Central memory CD8-positive, alpha-beta T cell (primary cell): ENCODE measurements around the gene RNF121.

Experiments
- ATAC-seq: fragments of 150-1000 bp; cut with Tn5 transposase; replicated peaks from 2 replicates; pipeline ENCODE4 v1.10.0; 2022; ENCODE audit warnings: mild to moderate bottlenecking, moderate FRiP score, moderate number of reproducible peaks; ENCODE audit not compliant: poor library complexity, severe bottlenecking; ENCODE audit errors: extremely low read depth
- DNase-seq, 2 donors: peaks; one replicate each; pipeline ENCODE4 v3.0.0; 2021; ENCODE audit warnings: low spot score in 2 of 2
- H3K27ac Mint-ChIP-seq: one replicate; pipeline ENCODE4 v1.8.0; 2022; ENCODE audit warnings: low read depth, mild to moderate bottlenecking, moderate library complexity, mixed read lengths
- H3K27me3 Mint-ChIP-seq: one replicate; pipeline ENCODE4 v1.8.0; 2022; ENCODE audit warnings: mixed read lengths
- H3K36me3 Mint-ChIP-seq: one replicate; pipeline ENCODE4 v1.8.0; 2022; ENCODE audit warnings: mild to moderate bottlenecking, moderate library complexity, mixed read lengths; ENCODE audit not compliant: insufficient read depth
- H3K4me1 Mint-ChIP-seq: one replicate; pipeline ENCODE4 v1.8.0; 2022; ENCODE audit warnings: mixed read lengths
- H3K4me3 Mint-ChIP-seq: one replicate; pipeline ENCODE4 v1.8.0; 2022; ENCODE audit warnings: mild to moderate bottlenecking, moderate library complexity, mixed read lengths
- H3K9me3 Mint-ChIP-seq: one replicate; pipeline ENCODE4 v1.8.0; 2022; ENCODE audit warnings: mixed read lengths

Gene RNF121

GRCh38 chr11:71946144-71946571, 17.3 kb downstream of the RNF121 start:
- Mint-ChIP-seq H3K4me3 (no peak overlapping the region), H3K9me3 (no peaks in the 10 kb centered on the region), H3K27ac (peak overlapping the region; percentile 13), H3K4me1 (peaks cover 32% of the 10 kb centered on the region), H3K36me3 (peaks cover 2% of the 10 kb centered on the region), H3K27me3 (no peaks in the 10 kb centered on the region)
- ATAC-seq (no peak), DNase-seq (no peak)

GRCh38 chr11:71947498-71947897, 18.7 kb downstream of the RNF121 start:
- Mint-ChIP-seq H3K9me3 (no peaks in the 10 kb centered on the region), H3K27me3 (no peaks in the 10 kb centered on the region), H3K4me3 (no peak overlapping the region), H3K27ac (no peak overlapping the region), H3K4me1 (peaks cover 32% of the 10 kb centered on the region), H3K36me3 (peaks cover 2% of the 10 kb centered on the region)
- ATAC-seq (no peak), DNase-seq (no peak)

GRCh38 chr11:71948314-71949027, 19.6 kb downstream of the RNF121 start:
- no peak for DNase-seq
- no peaks in the 10 kb centered on the region for H3K27me3 Mint-ChIP-seq
- no peak for ATAC-seq
- peaks cover 2% of the 10 kb centered on the region for H3K36me3 Mint-ChIP-seq
- H3K9me3 Mint-ChIP-seq, result no peaks in the 10 kb centered on the region
- no peak overlapping the region for H3K27ac Mint-ChIP-seq
- H3K4me1 Mint-ChIP-seq, result peaks cover 28% of the 10 kb centered on the region
- H3K4me3 Mint-ChIP-seq, result no peak overlapping the region

- no peak for DNase-seq
- Mint-ChIP-seq H3K36me3 (peaks cover 2% of the 10 kb centered on the region), H3K9me3 (no peaks in the 10 kb centered on the region), H3K27me3 (no peaks in the 10 kb centered on the region), H3K4me3 (no peak overlapping the region), H3K27ac (no peak overlapping the region), H3K4me1 (peaks cover 24% of the 10 kb centered on the region)
- no peak for ATAC-seq
These were observed 20.2 kb downstream of the RNF121 start for GRCh38 chr11:71949034-71949433.

GRCh38 chr11:71951741-71952310, 23.0 kb downstream of the RNF121 start:
- H3K9me3 Mint-ChIP-seq, result no peaks in the 10 kb centered on the region
- peaks cover 2% of the 10 kb centered on the region for H3K36me3 Mint-ChIP-seq
- H3K27me3 Mint-ChIP-seq, result no peaks in the 10 kb centered on the region
- peaks cover 35% of the 10 kb centered on the region for H3K4me1 Mint-ChIP-seq
- no peak overlapping the region for H3K4me3 Mint-ChIP-seq
- DNase-seq, result no peak
- H3K27ac Mint-ChIP-seq, result no peak overlapping the region
- ATAC-seq, result no peak

GRCh38 chr11:71955898-71956456, 27.1 kb downstream of the RNF121 start:
- DNase-seq (no peak), ATAC-seq (no peak)

GRCh38 chr11:71962428-71963038, 33.7 kb downstream of the RNF121 start:
- Mint-ChIP-seq H3K27me3 (no peaks in the 10 kb centered on the region), H3K27ac (peak overlapping the region; percentile 69), H3K4me3 (no peak overlapping the region), H3K4me1 (no peaks in the 10 kb centered on the region), H3K9me3 (no peaks in the 10 kb centered on the region), H3K36me3 (peaks cover 24% of the 10 kb centered on the region)
- ATAC-seq (peak; percentile 32), DNase-seq (no peak)

More at GRCh38 chr11:71955898-71956456, 27.1 kb downstream of the RNF121 start:
- Mint-ChIP-seq H3K27me3 (no peaks in the 10 kb centered on the region), H3K27ac (no peak overlapping the region), H3K4me3 (no peak overlapping the region), H3K9me3 (no peaks in the 10 kb centered on the region), H3K36me3 (peaks cover 3% of the 10 kb centered on the region), H3K4me1 (peaks cover 30% of the 10 kb centered on the region)

GRCh38 chr11:71963468-71963867, 34.6 kb downstream of the RNF121 start:
- no peak overlapping the region for H3K27ac Mint-ChIP-seq
- H3K27me3 Mint-ChIP-seq, result no peaks in the 10 kb centered on the region
- no peak for DNase-seq
- peaks cover 26% of the 10 kb centered on the region for H3K36me3 Mint-ChIP-seq
- H3K4me3 Mint-ChIP-seq, result no peak overlapping the region
- no peak for ATAC-seq
- no peaks in the 10 kb centered on the region for H3K9me3 Mint-ChIP-seq
- H3K4me1 Mint-ChIP-seq, result no peaks in the 10 kb centered on the region

GRCh38 chr11:71964641-71965040, 35.8 kb downstream of the RNF121 start:
- H3K36me3 Mint-ChIP-seq, result peaks cover 29% of the 10 kb centered on the region
- ATAC-seq (no peak), DNase-seq (no peak)
- no peak overlapping the region for H3K4me3 Mint-ChIP-seq
- no peaks in the 10 kb centered on the region for H3K9me3 Mint-ChIP-seq
- no peaks in the 10 kb centered on the region for H3K27me3 Mint-ChIP-seq
- H3K27ac Mint-ChIP-seq, result no peak overlapping the region
- H3K4me1 Mint-ChIP-seq, result no peaks in the 10 kb centered on the region

GRCh38 chr11:71971680-71972079, 42.8 kb downstream of the RNF121 start:
- no peaks in the 10 kb centered on the region for H3K27me3 Mint-ChIP-seq
- DNase-seq (no peak), ATAC-seq (no peak)
- H3K4me1 Mint-ChIP-seq, result no peaks in the 10 kb centered on the region
- H3K36me3 Mint-ChIP-seq, result peaks cover 8% of the 10 kb centered on the region
- H3K9me3 Mint-ChIP-seq, result no peaks in the 10 kb centered on the region
- no peak overlapping the region for H3K4me3 Mint-ChIP-seq
- no peak overlapping the region for H3K27ac Mint-ChIP-seq

GRCh38 chr11:71976551-71976950, 47.7 kb downstream of the RNF121 start:
- no peaks in the 10 kb centered on the region for H3K9me3 Mint-ChIP-seq
- H3K27me3 Mint-ChIP-seq, result no peaks in the 10 kb centered on the region
- no peak overlapping the region for H3K4me3 Mint-ChIP-seq
- no peak overlapping the region for H3K27ac Mint-ChIP-seq
- peaks cover 3% of the 10 kb centered on the region for H3K36me3 Mint-ChIP-seq
- peaks cover 5% of the 10 kb centered on the region for H3K4me1 Mint-ChIP-seq
- DNase-seq (no peak), ATAC-seq (no peak)

- Mint-ChIP-seq H3K4me1 (peaks cover 5% of the 10 kb centered on the region), H3K27me3 (no peaks in the 10 kb centered on the region), H3K36me3 (peaks cover 3% of the 10 kb centered on the region), H3K9me3 (no peaks in the 10 kb centered on the region), H3K27ac (no peak overlapping the region), H3K4me3 (no peak overlapping the region)
- DNase-seq, result no peak
- no peak for ATAC-seq
These were observed 48.2 kb downstream of the RNF121 start for GRCh38 chr11:71977090-71977489.
